Left ventricle myocardium inferior (tissue), 1 donor: ENCODE data around the gene SAMM50. TPM values are rescaled to one million over a fixed set of nuclear protein-coding genes. Genes with fewer than 3 reads are reported as not detected.

Experiments used
- DNase-seq: peaks from one replicate; pipeline ENCODE4 v3.0.0-alpha.2; 2020
- H3K27ac ChIP-seq: fragments of 200-600 bp; replicated peaks from 2 replicates; pipeline ENCODE4 v1.8.0; 2021
- H3K27me3 ChIP-seq: fragments of 200-600 bp; 2 replicates; pipeline ENCODE4 v1.8.0; 2021; ENCODE audit warnings: low read depth
- H3K36me3 ChIP-seq: fragments of 200-600 bp; 2 replicates; pipeline ENCODE4 v1.8.0; 2021
- H3K4me1 ChIP-seq: fragments of 200-600 bp; 2 replicates; pipeline ENCODE4 v1.8.0; 2021
- H3K4me3 ChIP-seq: fragments of 200-600 bp; 2 replicates; pipeline ENCODE4 v1.8.0; 2021; ENCODE audit warnings: mild to moderate bottlenecking, moderate library complexity
- H3K9me3 ChIP-seq: fragments of 200-600 bp; replicated peaks from 2 replicates; pipeline ENCODE4 v1.8.0; 2021
- intact Hi-C: fragments of 100-400 bp; cut with micrococcal nuclease; formaldehyde crosslinking; loops from one replicate; pipeline ENCODE4 v1.11.0; 2022
- total RNA-seq: library from RNA; stranded (reverse); fragmentation: NEBNext Ultra II Directional; extraction: Animal tissue kit (Norgen Biotek cat#: 25700); gene quantifications from one replicate; pipeline ENCODE4 v1.2.1, GENCODE V29; 2021
- TF ChIP-seq, protein P1 (sequence below): fragments of 200-600 bp; IDR thresholded peaks from 2 replicates; pipeline ENCODE4 v1.8.0; 2021; ENCODE audit warnings: antibody characterized with exemption, mild to moderate bottlenecking, borderline replicate concordance
- donor health status: DM: no; HTN: yes; CAD: no; lungs with severe emphysema.

Gene SAMM50
- total RNA-seq, 1 donor from 2014 or later: 72.0 TPM

DNA sequence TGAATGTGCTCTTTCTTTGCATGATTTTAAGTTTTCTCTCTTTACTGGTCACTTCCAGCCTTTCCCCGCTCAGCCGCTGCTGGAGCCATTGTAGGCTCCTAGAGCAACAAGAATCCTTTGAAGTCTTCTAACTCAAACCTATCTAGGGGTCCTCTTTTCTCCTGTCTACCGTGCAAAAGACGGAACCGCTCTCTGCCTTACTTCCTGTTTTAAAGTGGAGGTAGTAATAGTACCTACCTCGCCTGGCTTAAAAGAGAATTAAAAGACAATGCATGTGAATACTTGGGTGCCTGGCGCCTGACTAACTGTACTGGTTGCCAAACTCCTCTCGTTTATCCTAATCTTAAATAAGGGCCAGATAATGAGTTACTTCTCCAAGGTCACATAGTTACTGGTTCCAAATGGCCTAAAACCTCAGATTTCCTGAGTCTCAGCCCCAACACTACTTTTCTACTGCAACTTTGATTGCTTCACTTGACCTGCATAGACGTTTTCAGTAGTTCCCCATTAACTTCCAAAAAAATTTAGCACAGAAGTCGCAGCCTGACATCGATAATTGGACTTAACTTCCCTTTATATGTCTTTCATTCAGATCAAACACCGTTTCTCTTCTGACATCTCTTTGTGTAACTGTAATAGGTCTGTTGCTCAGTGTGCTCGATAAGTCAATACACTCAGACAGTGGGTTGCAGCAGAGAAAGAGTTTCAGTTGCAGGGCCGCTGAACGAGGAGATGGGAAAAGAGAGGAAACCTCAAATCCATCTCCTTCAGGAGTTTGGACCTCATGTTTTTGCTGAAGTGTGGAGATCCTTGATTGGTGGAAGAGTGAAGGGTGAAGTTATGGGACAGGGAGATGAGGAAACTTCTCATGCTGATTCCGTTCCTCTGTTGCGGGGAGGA, 891 bp downstream of the SAMM50 start:
- H3K4me1 ChIP-seq: peaks cover 41% of the 10 kb centered on the region
- no peaks in the 10 kb centered on the region for H3K9me3 ChIP-seq
- DNase-seq: no peak
- H3K27ac ChIP-seq: peak overlapping the region; percentile 96
- H3K27me3 ChIP-seq: peaks cover 17% of the 10 kb centered on the region
- no peaks in the 10 kb centered on the region for H3K36me3 ChIP-seq
- intact Hi-C loops: no loop called here
- H3K4me3 ChIP-seq: peak overlapping the region; percentile 98
- TF ChIP-seq, protein P1, sequence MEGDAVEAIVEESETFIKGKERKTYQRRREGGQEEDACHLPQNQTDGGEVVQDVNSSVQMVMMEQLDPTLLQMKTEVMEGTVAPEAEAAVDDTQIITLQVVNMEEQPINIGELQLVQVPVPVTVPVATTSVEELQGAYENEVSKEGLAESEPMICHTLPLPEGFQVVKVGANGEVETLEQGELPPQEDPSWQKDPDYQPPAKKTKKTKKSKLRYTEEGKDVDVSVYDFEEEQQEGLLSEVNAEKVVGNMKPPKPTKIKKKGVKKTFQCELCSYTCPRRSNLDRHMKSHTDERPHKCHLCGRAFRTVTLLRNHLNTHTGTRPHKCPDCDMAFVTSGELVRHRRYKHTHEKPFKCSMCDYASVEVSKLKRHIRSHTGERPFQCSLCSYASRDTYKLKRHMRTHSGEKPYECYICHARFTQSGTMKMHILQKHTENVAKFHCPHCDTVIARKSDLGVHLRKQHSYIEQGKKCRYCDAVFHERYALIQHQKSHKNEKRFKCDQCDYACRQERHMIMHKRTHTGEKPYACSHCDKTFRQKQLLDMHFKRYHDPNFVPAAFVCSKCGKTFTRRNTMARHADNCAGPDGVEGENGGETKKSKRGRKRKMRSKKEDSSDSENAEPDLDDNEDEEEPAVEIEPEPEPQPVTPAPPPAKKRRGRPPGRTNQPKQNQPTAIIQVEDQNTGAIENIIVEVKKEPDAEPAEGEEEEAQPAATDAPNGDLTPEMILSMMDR: no peak

DNA sequence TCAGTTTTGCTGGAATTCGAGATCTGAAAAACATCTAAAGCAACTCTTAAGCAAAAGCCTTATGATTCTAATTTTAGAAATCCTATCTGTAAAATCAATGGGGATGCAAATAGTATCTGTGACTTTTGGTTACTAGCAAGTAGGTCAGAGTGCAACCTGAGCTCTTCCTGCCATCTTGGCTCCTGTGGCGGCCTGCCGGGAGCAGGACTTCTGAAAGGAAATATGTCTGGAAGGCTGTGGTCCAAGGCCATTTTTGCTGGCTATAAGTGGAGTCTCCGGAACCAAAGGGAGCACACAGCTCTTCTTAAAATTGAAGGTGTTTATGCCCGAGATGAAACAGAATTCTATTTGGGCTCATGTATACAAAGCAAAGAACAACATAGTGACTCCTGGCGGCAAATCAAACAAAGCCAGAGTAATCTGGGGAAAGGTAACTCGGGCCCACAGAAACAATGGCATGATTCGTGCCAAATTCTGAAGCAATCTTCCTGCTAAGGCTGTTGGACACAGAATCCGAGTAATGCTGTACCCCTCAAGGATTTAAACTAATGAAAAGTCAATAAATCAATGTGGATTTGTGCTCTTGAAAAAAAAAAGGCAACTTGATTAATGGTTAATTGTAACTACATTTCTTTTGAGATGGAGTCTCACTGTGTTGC, 1.7 kb downstream of the SAMM50 start:
- intact Hi-C loops: no loop called here
- peaks cover 10% of the 10 kb centered on the region for H3K27me3 ChIP-seq
- H3K36me3 ChIP-seq: no peaks in the 10 kb centered on the region
- peak overlapping the region; percentile 96 for H3K27ac ChIP-seq
- TF ChIP-seq, protein P1: no peak
- H3K9me3 ChIP-seq: no peaks in the 10 kb centered on the region
- H3K4me1 ChIP-seq: peaks cover 46% of the 10 kb centered on the region
- no peak for DNase-seq
- H3K4me3 ChIP-seq: peak overlapping the region; percentile 98

DNA sequence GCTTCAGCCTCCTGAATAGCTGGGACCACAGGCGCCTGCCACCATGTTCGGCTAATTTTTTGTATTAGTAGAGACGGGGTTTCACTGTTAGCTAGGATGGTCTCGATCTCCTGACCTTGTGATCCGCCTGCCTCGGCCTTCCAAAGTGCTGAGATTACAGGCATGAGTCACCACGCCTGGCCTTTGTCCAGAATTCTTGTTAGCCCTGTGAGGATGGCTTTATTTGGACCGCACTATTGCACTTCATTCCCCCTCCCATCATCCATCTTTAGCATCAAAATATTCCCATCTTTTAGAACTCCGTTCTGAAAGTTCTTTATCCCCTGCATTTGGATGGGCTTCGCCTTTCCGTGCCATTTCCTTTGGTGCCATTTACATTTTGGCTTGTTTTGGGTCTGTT, 2.6 kb downstream of the SAMM50 start:
- peaks cover 1% of the 10 kb centered on the region for H3K27me3 ChIP-seq
- H3K27ac ChIP-seq: no peak overlapping the region
- TF ChIP-seq, protein P1: no peak
- peaks cover 46% of the 10 kb centered on the region for H3K4me1 ChIP-seq
- no peak for DNase-seq
- H3K36me3 ChIP-seq: peaks cover under 1% of the 10 kb centered on the region
- no peaks in the 10 kb centered on the region for H3K9me3 ChIP-seq
- no peak overlapping the region for H3K4me3 ChIP-seq
- intact Hi-C loops: no loop called here

DNA sequence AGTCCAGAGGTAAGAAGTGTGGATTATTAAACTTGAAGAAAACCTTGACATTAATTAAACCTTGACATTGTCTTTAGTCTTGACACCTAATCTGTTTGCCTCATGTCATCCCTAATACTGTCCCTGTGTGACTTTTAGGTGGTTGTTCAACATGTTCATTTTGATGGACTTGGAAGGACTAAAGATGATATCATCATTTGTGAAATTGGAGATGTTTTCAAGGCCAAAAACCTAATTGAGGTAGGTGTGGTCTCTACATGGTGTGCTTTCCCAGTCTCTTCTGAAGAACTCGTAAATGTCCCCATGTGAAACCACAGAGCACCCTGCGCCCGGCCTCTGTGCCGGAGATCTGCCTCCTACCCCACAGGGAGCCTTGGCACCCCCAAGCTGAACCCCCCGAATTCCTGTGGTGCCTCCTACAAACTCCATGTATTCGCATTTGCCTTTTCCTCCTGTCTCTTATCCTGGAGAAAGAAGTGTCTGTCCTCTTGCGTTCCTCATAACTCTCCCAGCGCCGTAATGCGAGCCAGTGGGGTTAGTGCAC, 9.1 kb downstream of the SAMM50 start:
- Histone ChIP-seq H3K4me1 (peaks cover 5% of the 10 kb centered on the region), H3K9me3 (no peaks in the 10 kb centered on the region), H3K4me3 (no peak overlapping the region), H3K36me3 (peaks cover 65% of the 10 kb centered on the region), H3K27me3 (no peaks in the 10 kb centered on the region), H3K27ac (no peak overlapping the region)
- intact Hi-C loops: no loop called here
- no peak for DNase-seq
- TF ChIP-seq, protein P1: no peak

DNA sequence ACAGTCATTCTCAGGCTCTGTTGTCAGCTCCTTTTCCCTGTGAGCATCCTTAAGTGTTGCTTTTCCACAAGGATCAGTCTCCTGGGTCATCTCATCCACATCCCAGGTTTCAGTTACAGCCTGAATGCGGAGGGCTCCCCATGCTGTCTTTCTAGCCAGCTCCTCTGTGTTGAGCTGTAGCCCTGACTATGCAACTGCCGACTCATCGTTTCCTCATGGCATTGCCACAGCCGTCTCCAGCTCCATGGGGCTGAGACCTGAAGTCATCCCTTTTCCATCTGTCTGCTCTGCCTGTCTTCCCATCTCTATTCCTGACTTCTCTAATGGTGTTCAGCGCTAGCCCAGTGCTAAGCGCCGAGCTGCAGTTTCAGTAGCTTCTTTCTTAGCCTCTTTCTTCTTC, 11.8 kb downstream of the SAMM50 start:
- Histone ChIP-seq H3K4me3 (no peak overlapping the region), H3K27ac (no peak overlapping the region), H3K4me1 (peaks cover 5% of the 10 kb centered on the region), H3K27me3 (no peaks in the 10 kb centered on the region), H3K9me3 (no peaks in the 10 kb centered on the region), H3K36me3 (peaks cover 92% of the 10 kb centered on the region)
- intact Hi-C loops: no loop called here
- TF ChIP-seq, protein P1: no peak
- DNase-seq: no peak
